ENCODE measurements around the gene ECHDC3.
"Not testable (repeated sequence)": the region's sequence is repeated elsewhere in the genome, so short reads cannot be mapped to it uniquely, and the experiment has no call there.

ECHDC3 gene

DNA sequence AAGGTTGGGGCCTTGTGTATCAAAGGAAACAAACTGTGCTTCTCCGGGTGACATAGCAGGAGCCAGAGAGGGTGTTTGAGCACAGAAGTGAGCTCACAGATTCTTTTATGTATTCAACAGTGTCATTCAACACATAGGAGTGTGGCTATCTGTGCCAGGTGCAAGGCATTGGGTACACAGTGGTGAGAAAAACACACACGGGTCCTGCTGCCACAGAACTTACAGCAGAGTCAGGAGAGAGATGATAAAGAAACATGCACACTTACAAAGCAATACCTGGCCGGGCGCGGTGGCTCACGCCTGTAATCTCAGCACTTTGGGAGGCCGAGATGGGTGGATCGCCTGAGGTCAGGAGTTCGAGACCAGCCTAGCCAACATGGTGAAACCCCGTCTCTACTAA lies 16.3 kb upstream of the ECHDC3 start:
- H3K4me3 ChIP-seq (ENCODE audit: low read depth, low read length), result no peak overlapping the region
- TF ChIP-seq CTCF (IDR thresholded peaks at IDR 0.05; ENCODE audit: borderline replicate concordance, insufficient read depth, low read depth, low read length), result no peak

DNA sequence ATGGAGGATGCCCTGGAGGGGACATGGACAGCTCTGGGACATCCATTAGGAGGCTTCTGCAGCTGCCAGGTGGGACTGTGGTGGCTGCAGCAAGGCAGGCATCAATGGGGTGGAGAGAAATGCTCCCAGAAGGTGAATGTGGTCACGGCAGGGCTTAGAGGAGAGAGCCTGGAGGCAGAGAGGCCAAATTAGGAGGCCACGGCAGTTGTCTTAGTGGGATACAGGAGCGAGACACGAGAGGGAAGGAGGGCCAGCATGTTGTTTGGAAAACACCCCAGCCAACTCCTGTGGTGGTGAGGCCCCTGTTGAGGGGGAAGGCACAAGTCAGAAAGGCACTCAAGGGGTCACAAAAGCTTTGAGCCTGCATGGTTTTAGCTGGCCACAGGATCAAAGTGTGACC lies 14.6 kb upstream of the ECHDC3 start:
- H3K4me3 ChIP-seq (ENCODE audit: low read depth, low read length), result no peak overlapping the region
- TF ChIP-seq CTCF (IDR thresholded peaks at IDR 0.05; ENCODE audit: borderline replicate concordance, insufficient read depth, low read depth, low read length), result no peak

- no peak for TF ChIP-seq CTCF (IDR thresholded peaks at IDR 0.05; ENCODE audit: borderline replicate concordance, insufficient read depth, low read depth, low read length)
- H3K4me3 ChIP-seq (ENCODE audit: low read depth, low read length), result no peak overlapping the region
Measured at GRCh38 chr10:11728353-11728752, 13.8 kb upstream of the ECHDC3 start.

DNA sequence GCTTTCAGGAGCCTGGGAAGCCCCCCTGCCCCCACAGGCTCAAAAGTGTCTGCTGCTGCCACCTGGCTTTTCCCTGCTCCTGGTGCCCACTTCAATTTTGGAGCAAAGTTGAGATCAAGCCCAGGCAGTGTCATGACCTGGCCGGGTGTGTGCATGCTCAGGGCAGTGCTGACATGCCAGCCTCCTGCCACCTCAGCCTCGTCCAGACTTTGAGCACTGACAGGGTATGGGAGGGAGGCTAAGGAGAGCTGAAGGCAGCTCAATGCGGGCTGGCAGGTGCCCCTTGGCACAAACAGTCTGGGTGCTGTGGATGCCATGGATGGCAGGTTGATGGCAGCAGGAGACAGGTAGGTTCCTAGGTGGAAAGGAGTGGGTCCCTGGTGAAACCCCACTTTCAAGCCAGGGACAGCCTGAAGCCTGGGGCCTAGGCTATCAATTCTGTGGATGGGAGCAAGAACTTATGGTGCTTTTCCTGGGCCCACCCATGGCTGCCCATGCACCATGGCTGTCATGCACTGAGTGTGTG lies 12.3 kb upstream of the ECHDC3 start:
- no peak overlapping the region for H3K4me3 ChIP-seq (ENCODE audit: low read depth, low read length)
- no peak for TF ChIP-seq CTCF (IDR thresholded peaks at IDR 0.05; ENCODE audit: borderline replicate concordance, insufficient read depth, low read depth, low read length)

GRCh38 chr10:11730779-11731178 lies 11.4 kb upstream of the ECHDC3 start:
- TF ChIP-seq CTCF (IDR thresholded peaks at IDR 0.05; ENCODE audit: borderline replicate concordance, insufficient read depth, low read depth, low read length), result no peak
- H3K4me3 ChIP-seq (ENCODE audit: low read depth, low read length), result no peak overlapping the region

- H3K4me3 ChIP-seq (ENCODE audit: low read depth, low read length), result not testable (repeated sequence)
Measured at GRCh38 chr10:11736767-11737166, 5.4 kb upstream of the ECHDC3 start.

- H3K4me3 ChIP-seq (ENCODE audit: low read depth, low read length), result peak overlapping the region; percentile 8
Measured at GRCh38 chr10:11737258-11738032, 4.7 kb upstream of the ECHDC3 start.

DNA sequence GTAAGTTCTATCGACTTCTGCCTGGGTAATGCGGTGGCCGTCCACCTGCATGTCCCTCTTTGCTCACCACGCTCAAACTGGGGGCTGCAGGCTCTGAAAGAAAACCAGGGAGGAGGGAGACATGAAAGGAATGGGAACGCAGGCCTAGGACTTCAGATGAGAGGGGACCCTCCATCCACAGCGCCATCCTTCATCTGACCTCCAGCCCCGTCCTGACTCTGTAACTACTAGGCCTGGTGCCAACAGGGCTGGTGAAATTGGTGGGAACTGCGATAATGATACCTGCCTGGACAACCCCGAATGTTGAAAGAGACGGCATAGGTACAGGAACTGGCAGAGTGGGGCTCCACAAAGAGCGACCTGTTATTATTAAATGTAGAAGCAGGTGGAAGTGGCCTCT lies 1.3 kb upstream of the ECHDC3 start:
- H3K4me3 ChIP-seq (ENCODE audit: low read depth, low read length), result no peak overlapping the region
- TF ChIP-seq CTCF (IDR thresholded peaks at IDR 0.05; ENCODE audit: borderline replicate concordance, insufficient read depth, low read depth, low read length), result no peak

Measured in GM12875 (cell line).